ENCODE measurements around the gene RUFY1. TPM values are rescaled to one million over a fixed set of nuclear protein-coding genes. Genes with fewer than 3 reads are reported as not detected.

The RUFY1 gene
- total and polyA plus RNA-seq, 9 of the 15 experiments (the other 6 are each of a cell fraction or from before 2014, with no cell fraction given) = 5.0 to 41.7 (median 29.6) TPM

GRCh38 chr5:179623003-179623905, 72.9 kb downstream of the RUFY1 start, which contains the start of gene HNRNPH1 (continued):
- TF ChIP-seq ZBTB2 (IDR thresholded peaks at IDR 0.05) = peak; percentile 100
- TF ChIP-seq MEF2A (IDR thresholded peaks at IDR 0.05; ENCODE audit: control insufficient read depth, low read depth, low read length) = no peak
- TF ChIP-seq LCOR (CRISPR knock-in tag; IDR thresholded peaks at IDR 0.05) = peak; percentile 58; the same call in 1 of the 2 replicates
- TF ChIP-seq KAT2B (IDR thresholded peaks at IDR 0.05; ENCODE audit: low read depth, low read length) = no peak
- TF ChIP-seq HEY1 (CRISPR knock-in tag; IDR thresholded peaks at IDR 0.05; ENCODE audit: borderline replicate concordance) = no peak
- TF ChIP-seq NR2C1 (IDR thresholded peaks at IDR 0.05) = no peak
- 0 out of 2 replicates have a peak, but pooled peaks have one; percentile 19 for TF ChIP-seq NR2C1 (tag; IDR thresholded peaks at IDR 0.05)
- 0 out of 2 replicates have a peak, but pooled peaks have one; percentile 44 for TF ChIP-seq BCOR (IDR thresholded peaks at IDR 0.05)
- TF ChIP-seq ARHGAP35 (IDR thresholded peaks at IDR 0.05; ENCODE audit: partially characterized antibody) = no peak
- TF ChIP-seq ZSCAN29 (IDR thresholded peaks at IDR 0.05) = no peak
- no peak for TF ChIP-seq ZFP36 (IDR thresholded peaks at IDR 0.05; ENCODE audit: low read depth, low read length, partially characterized antibody)
- no peak for TF ChIP-seq ZNF408 (CRISPR knock-in tag; IDR thresholded peaks at IDR 0.05; ENCODE audit: low read depth)
- TF ChIP-seq, protein P1, sequence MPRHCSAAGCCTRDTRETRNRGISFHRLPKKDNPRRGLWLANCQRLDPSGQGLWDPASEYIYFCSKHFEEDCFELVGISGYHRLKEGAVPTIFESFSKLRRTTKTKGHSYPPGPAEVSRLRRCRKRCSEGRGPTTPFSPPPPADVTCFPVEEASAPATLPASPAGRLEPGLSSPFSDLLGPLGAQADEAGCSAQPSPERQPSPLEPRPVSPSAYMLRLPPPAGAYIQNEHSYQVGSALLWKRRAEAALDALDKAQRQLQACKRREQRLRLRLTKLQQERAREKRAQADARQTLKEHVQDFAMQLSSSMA (CRISPR knock-in tag; IDR thresholded peaks at IDR 0.05) = no peak
- TF ChIP-seq BCL6 (CRISPR knock-in tag; IDR thresholded peaks at IDR 0.05) = no peak
- TF ChIP-seq SREBF2 (CRISPR knock-in tag; IDR thresholded peaks at IDR 0.05) = no peak
- no peak; the same call in 1 of the 2 replicates for TF ChIP-seq CC2D1A (IDR thresholded peaks at IDR 0.05)
- TF ChIP-seq CHCHD3 (CRISPR knock-in tag; IDR thresholded peaks at IDR 0.05) = 0 out of 2 replicates have a peak, but pooled peaks have one; percentile 6
- TF ChIP-seq HMGN3 (IDR thresholded peaks at IDR 0.05; ENCODE audit: borderline replicate concordance, extremely low read depth, insufficient read length, low read depth, low read length) = peak; percentile 83
- TF ChIP-seq TCFL5 (CRISPR knock-in tag; conservative IDR thresholded peaks at IDR 0.05) = no peak
- TF ChIP-seq YY1 (IDR thresholded peaks at IDR 0.05; ENCODE audit: borderline replicate concordance in 1 of 3, control insufficient read depth in 1 of 3, extremely low read depth in 1 of 3, insufficient read depth in 3 of 3, insufficient read length in 1 of 3, insufficient replicate concordance in 2 of 3, low read depth in 1 of 3, low read length in 2 of 3) = peak; percentile 65 to 92 (median 85)
